Pancreas (tissue), 10 donors: ENCODE measurements around the gene GMPPB. TPM values are rescaled to one million over a fixed set of nuclear protein-coding genes. Genes with fewer than 3 reads are reported as not detected.
"Not testable (repeated sequence)": the region's sequence is repeated elsewhere in the genome, so short reads cannot be mapped to it uniquely, and the experiment has no call there.

ENCODE experiments used
- ATAC-seq, 4 donors: fragments of 200-7000 bp; cut with Tn5 transposase; one replicate each; pipeline versions ENCODE4 v1.8.0 to v1.9.1; 2020; ENCODE audit warnings: mild to moderate bottlenecking in 4 of 4, moderate library complexity in 4 of 4
- DNase-seq, 6 donors: peaks; one replicate each; pipeline ENCODE4 v3.0.0-alpha.2; 2020
- FAIRE-seq: peaks from 2 replicates; lab custom pipeline; 2012; peaks lifted over from hg19 to GRCh38; lab: Jason Lieb, UNC
- H3K27ac ChIP-seq, 4 donors: fragments of 200-600 bp; sonication (generic); 1 replicate in 3 of 4; 2 replicates in 1 of 4; pipeline versions ENCODE4 v1.5.0 to v1.8.0; 2020
- H3K27me3 ChIP-seq, 4 donors: fragments of 200-600 bp; one replicate each; pipeline ENCODE4 v1.8.0; 2021
- H3K36me3 ChIP-seq, 3 donors: fragments of 200-600 bp; sonication (generic) in 1 of 3; one replicate each; pipeline versions ENCODE4 v1.5.0 to v1.8.0; 2020 to 2021
- H3K4me1 ChIP-seq, 3 donors: fragments of 200-600 bp; one replicate each; pipeline ENCODE4 v1.8.0; 2021
- H3K4me3 ChIP-seq, 4 donors: fragments of 200-600 bp; sonication (generic) in 2 of 4; one replicate each; pipeline versions ENCODE4 v1.5.0 to v1.8.0; 2020 to 2021
- H3K9me3 ChIP-seq, 4 donors: fragments of 200-600 bp; one replicate each; pipeline ENCODE4 v1.8.0; 2021
- CTCF ChIP-seq, 4 donors: fragments of 200-600 bp; sonication (generic) in 3 of 4; IDR thresholded peaks; one replicate each; pipeline versions ENCODE4 v1.5.0 to v1.8.0; 2021; ENCODE audit warnings: antibody characterized with exemption in 4 of 4
- WGBS, 2 donors: extraction: QIAGEN DNeasy Blood & Tissue Kit; methylation state at CpG; one replicate each; pipeline ENCODE4 v1.1.7; 2013; 5-methylcytosine and 5-hydroxymethylcytosine counted together
- intact Hi-C, 3 donors: fragments of 100-400 bp; cut with DNase I; formaldehyde crosslinking; loops; one replicate each; pipeline versions ENCODE4 v1.11.1 to v1.14.2; 2022
- polyA plus RNA-seq, 2 donors: library from polyadenylated mRNA; stranded (reverse); fragments of 200-250 nt; gene quantifications; one replicate each; pipeline ENCODE4 v1.2.3, GENCODE V29; 2013
- total RNA-seq, 6 donors: library from RNA; stranded (reverse); fragmentation: NEBNext Ultra II Directional in 4 of 6; extraction: Animal tissue kit (Norgen Biotek cat#: 25700) in 4 of 6; gene quantifications; one replicate each; pipeline versions ENCODE4 v1.2.1 to v1.2.4, GENCODE V29; 2021 to 2023
- donor health status: healthy with polysubstance abuse.
- donor health status: DM: no; HTN: no; CAD: no; lungs with moderate emphysema.
- donor health status: DM: no; HTN: no; CAD: no.
- donor health status: control.
- donor health status: control.
- donor health status: Bipolar disorder and iron deficiency.
- donor health status: DM: yes; HTN: yes; CAD: no.
- donor health status: DM: no; HTN: no; CAD: no.
- donor health status: DM: no; HTN: no; CAD: no.
- donor health status: DM: yes; HTN: yes; CAD: no.

GMPPB gene
- total and polyA plus RNA-seq, 8 donors: 22.4 to 46.7 (median 34.5) TPM

GRCh38 chr3:49684453-49684852 lies 39.3 kb downstream of the GMPPB start:
- FAIRE-seq, H3K27ac ChIP-seq, H3K27me3 ChIP-seq, H3K4me3 ChIP-seq, H3K4me1 ChIP-seq, ATAC-seq, intact Hi-C loops, H3K9me3 ChIP-seq: not testable (repeated sequence)
- H3K36me3 ChIP-seq: peaks cover 4 to 20% (median 8%) of the 10 kb centered on the region in 3 donors
- WGBS, 2 donors: 91 to 94% methylated on average over 2 of the region's 2 CpGs
- DNase-seq: peak in 1 of 6 donors; percentile 37

GRCh38 chr3:49683162-49683561 lies 40.6 kb downstream of the GMPPB start:
- TF ChIP-seq CTCF (IDR thresholded peaks at IDR 0.05): no peak
- 88 to 90% methylated on average over 6 of the region's 6 CpGs for WGBS, 2 donors
- intact Hi-C loops: no loop called here
- no peak overlapping the region for H3K27ac ChIP-seq
- peaks cover 4 to 30% (median 18%) of the 10 kb centered on the region in 3 donors for H3K36me3 ChIP-seq
- H3K27me3 ChIP-seq: no peaks in the 10 kb centered on the region
- FAIRE-seq: no peak
- no peaks in the 10 kb centered on the region for H3K4me1 ChIP-seq
- no peaks in the 10 kb centered on the region for H3K9me3 ChIP-seq
- no peak overlapping the region for H3K4me3 ChIP-seq
- no peak for DNase-seq
- ATAC-seq: no peak

- 82 to 88% methylated on average over 4 of the region's 4 CpGs for whole genome bisulfite sequencing, 2 donors
- H3K36me3 ChIP-seq: peaks cover 4 to 31% (median 18%) of the 10 kb centered on the region in 3 donors
Measured at GRCh38 chr3:49681543-49681942, 42.2 kb downstream of the GMPPB start.

GRCh38 chr3:49681232-49681522 lies 42.6 kb downstream of the GMPPB start:
- no peak for DNase-seq
- Histone ChIP-seq H3K36me3 (peaks cover 4 to 35% (median 18%) of the 10 kb centered on the region in 3 donors), H3K4me3 (no peak overlapping the region), H3K27ac (no peak overlapping the region), H3K4me1 (no peaks in the 10 kb centered on the region), H3K9me3 (no peaks in the 10 kb centered on the region), H3K27me3 (no peaks in the 10 kb centered on the region)
- TF ChIP-seq CTCF (IDR thresholded peaks at IDR 0.05): no peak
- ATAC-seq: no peak
- FAIRE-seq: no peak
- intact Hi-C loops: no loop called here
- 96 to 99% methylated on average over 2 of the region's 2 CpGs for WGBS, 2 donors

More at GRCh38 chr3:49681543-49681942, 42.2 kb downstream of the GMPPB start:
- Histone ChIP-seq H3K4me3 (no peak overlapping the region), H3K4me1 (no peaks in the 10 kb centered on the region), H3K27ac (no peak overlapping the region), H3K9me3 (no peaks in the 10 kb centered on the region), H3K27me3 (no peaks in the 10 kb centered on the region)
- no peak for TF ChIP-seq CTCF (IDR thresholded peaks at IDR 0.05)
- ATAC-seq (no peak), FAIRE-seq (no peak), DNase-seq (no peak)
- intact Hi-C loops: no loop called here

- ATAC-seq (no peak), DNase-seq (no peak), FAIRE-seq (no peak)
- H3K4me3 ChIP-seq: no peak overlapping the region
- intact Hi-C loops: no loop called here
- no peaks in the 10 kb centered on the region for H3K4me1 ChIP-seq
- 89 to 95% methylated on average over 7 of the region's 7 CpGs for WGBS, 2 donors
- no peaks in the 10 kb centered on the region for H3K9me3 ChIP-seq
- no peak overlapping the region for H3K27ac ChIP-seq
- TF ChIP-seq CTCF (IDR thresholded peaks at IDR 0.05): no peak
- no peaks in the 10 kb centered on the region for H3K27me3 ChIP-seq
- peaks cover 4 to 37% (median 18%) of the 10 kb centered on the region in 3 donors for H3K36me3 ChIP-seq
Measured at GRCh38 chr3:49680493-49681231, 43.1 kb downstream of the GMPPB start.
